CD14-positive monocyte (primary cell): ENCODE results near the gene FSCN2. TPM values are rescaled to one million over a fixed set of nuclear protein-coding genes. Genes with fewer than 3 reads are reported as not detected.

Source experiments
- DNase-seq, 3 donors: peaks; one replicate each; pipeline ENCODE4 v3.0.0-alpha.2; 2011 to 2022
- H2AFZ ChIP-seq: 2 replicates; pipeline ENCODE4 v1.6.0; 2012; ENCODE audit warnings: mild to moderate bottlenecking, low read depth, low read length, inconsistent platforms; ENCODE audit not compliant: insufficient read depth, poor library complexity, severe bottlenecking
- H3K27ac ChIP-seq, 2 donors: 1 replicate in 1 of 2; 2 replicates in 1 of 2; pipeline ENCODE4 v1.5.1; 2012 to 2013; ENCODE audit warnings: low read length in 2 of 2, control low read depth in 1 of 2, inconsistent platforms in 1 of 2, low read depth in 1 of 2, mild to moderate bottlenecking in 1 of 2
- H3K27me3 ChIP-seq, 2 donors: one replicate each; pipeline versions ENCODE4 v1.6.0 to v1.6.1; 2011 to 2013; ENCODE audit warnings: low read length in 2 of 2; ENCODE audit not compliant: control insufficient read depth in 2 of 2, insufficient read depth in 2 of 2
- H3K36me3 ChIP-seq, 2 donors: replicated peaks in 1 of 2; 1 replicate in 1 of 2; 2 replicates in 1 of 2; pipeline versions ENCODE4 v1.5.1 to v1.6.1; 2012 to 2013; ENCODE audit warnings: low read length in 2 of 2, control low read depth in 1 of 2, inconsistent platforms in 1 of 2, mild to moderate bottlenecking in 1 of 2; ENCODE audit not compliant: insufficient read depth in 2 of 2, control insufficient read depth in 1 of 2
- H3K4me1 ChIP-seq, 2 donors: 1 replicate in 1 of 2; 2 replicates in 1 of 2; pipeline versions ENCODE4 v1.5.1 to v1.6.1; 2012 to 2013; ENCODE audit warnings: low read length in 2 of 2, control low read depth in 1 of 2, inconsistent platforms in 1 of 2, mild to moderate bottlenecking in 1 of 2, moderate library complexity in 1 of 2; ENCODE audit not compliant: insufficient read depth in 2 of 2, control insufficient read depth in 1 of 2
- H3K4me2 ChIP-seq: replicated peaks from 2 replicates; pipeline ENCODE3; 2012; ENCODE audit warnings: low read length, moderate library complexity, mild to moderate bottlenecking; ENCODE audit not compliant: poor library complexity, severe bottlenecking; ENCODE audit errors: extremely low read depth
- H3K4me3 ChIP-seq, 3 experiments: fragments of 200-600 bp in 1 of 3; sonication (generic) in 1 of 3; replicated peaks in 1 of 3; 1 replicate in 2 of 3; 2 replicates in 1 of 3; pipeline ENCODE4 v1.5.1; 2011 to 2013; ENCODE audit warnings: low read length in 3 of 3, mild to moderate bottlenecking in 3 of 3, control low read depth in 2 of 3, low read depth in 2 of 3, inconsistent platforms in 1 of 3, moderate library complexity in 1 of 3
- H3K79me2 ChIP-seq: 2 replicates; pipeline ENCODE4 v1.6.0; 2012; ENCODE audit warnings: mild to moderate bottlenecking, control low read depth, inconsistent platforms, low read length, moderate library complexity; ENCODE audit not compliant: insufficient read depth
- H3K9ac ChIP-seq: 2 replicates; pipeline ENCODE4 v1.6.0; 2017; ENCODE audit warnings: low read length, mild to moderate bottlenecking; ENCODE audit not compliant: insufficient read depth, poor library complexity, severe bottlenecking
- H3K9me3 ChIP-seq, 2 donors: replicated peaks in 1 of 2; 1 replicate in 1 of 2; 2 replicates in 1 of 2; pipeline versions ENCODE4 v1.5.1 to v1.6.1; 2012 to 2013; ENCODE audit warnings: low read length in 2 of 2, control low read depth in 1 of 2; ENCODE audit not compliant: control insufficient read depth in 1 of 2, insufficient read depth in 1 of 2
- H4K20me1 ChIP-seq: 2 replicates; pipeline ENCODE4 v1.6.0; 2012; ENCODE audit warnings: mild to moderate bottlenecking, low read length, control low read depth, moderate library complexity; ENCODE audit not compliant: insufficient read depth
- H3K27ac Mint-ChIP-seq, 7 donors: one replicate each; pipeline ENCODE4 v1.8.0; 2020; ENCODE audit warnings: mild to moderate bottlenecking in 7 of 7, mixed read lengths in 7 of 7, moderate library complexity in 6 of 7, inconsistent platforms in 2 of 7
- H3K27me3 Mint-ChIP-seq, 3 donors: one replicate each; pipeline ENCODE4 v1.8.0; 2021 to 2022; ENCODE audit warnings: low read depth in 3 of 3, mild to moderate bottlenecking in 3 of 3, mixed read lengths in 3 of 3, moderate library complexity in 3 of 3, inconsistent platforms in 1 of 3
- H3K36me3 Mint-ChIP-seq, 2 donors: one replicate each; pipeline ENCODE4 v1.8.0; 2020; ENCODE audit warnings: mixed read lengths in 2 of 2, inconsistent platforms in 1 of 2, mild to moderate bottlenecking in 1 of 2
- H3K4me1 Mint-ChIP-seq: one replicate; pipeline ENCODE4 v1.8.0; 2020; ENCODE audit warnings: mild to moderate bottlenecking, mixed read lengths
- H3K4me3 Mint-ChIP-seq, 2 donors: one replicate each; pipeline ENCODE4 v1.8.0; 2020; ENCODE audit warnings: mild to moderate bottlenecking in 2 of 2, mixed read lengths in 2 of 2, moderate library complexity in 1 of 2
- H3K9me3 Mint-ChIP-seq, 7 donors: one replicate each; pipeline ENCODE4 v1.8.0; 2020 to 2022; ENCODE audit warnings: mixed read lengths in 7 of 7, mild to moderate bottlenecking in 6 of 7, moderate library complexity in 6 of 7, inconsistent platforms in 2 of 7
- CTCF ChIP-seq: fragments of 200-600 bp; IDR thresholded peaks from one replicate; pipeline ENCODE4 v1.8.0; 2022; ENCODE audit warnings: antibody characterized with exemption, mild to moderate bottlenecking
- WGBS: methylation state at CpG from one replicate; pipeline ENCODE4 v1.1.5; 2013; ENCODE audit warnings: missing lambda C conversion rate; ENCODE audit not compliant: insufficient coverage; 5-methylcytosine and 5-hydroxymethylcytosine counted together
- intact Hi-C, 2 donors: fragments of 100-400 bp; cut with micrococcal nuclease; formaldehyde crosslinking; loops; one replicate each; pipeline versions ENCODE4 v1.15.0 to v1.15.1; 2023
- polyA plus RNA-seq, 3 donors: library from polyadenylated mRNA; depleted of rRNA in 1 of 3; unstranded in 2 of 3; stranded (reverse) in 1 of 3; fragments of 300-500 nt in 2 of 3; fragments of >200 nt in 1 of 3; fragmentation: Illumina TruSeq in 2 of 3; gene quantifications; 1 replicate in 2 of 3; 2 replicates in 1 of 3; pipeline ENCODE4 v1.2.3, GENCODE V29; 2012 to 2021

The FSCN2 gene
- polyA plus RNA-seq, 3 donors = 0.07 TPM; not detected in 2

GRCh38 chr17:81556863-81557262 lies 28.7 kb downstream of the FSCN2 start:
- Histone ChIP-seq H4K20me1 (peaks cover 37% of the 10 kb centered on the region), H3K9me3 (no peaks in the 10 kb centered on the region), H3K4me2 (no peak overlapping the region), H3K27me3 (no peaks in the 10 kb centered on the region), H3K27ac (peak overlapping the region in 1 of 2 donors; percentile 94), H3K4me3 (no peak overlapping the region), H3K9ac (no peak overlapping the region), H2AFZ (no peak overlapping the region), H3K79me2 (peaks cover 71% of the 10 kb centered on the region), H3K36me3 (peaks cover 27 to 35% of the 10 kb centered on the region in 2 donors), H3K4me1 (peaks cover 57 to 81% of the 10 kb centered on the region in 2 donors)
- Mint-ChIP-seq H3K9me3 (no peaks in the 10 kb centered on the region), H3K27me3 (no peaks in the 10 kb centered on the region), H3K27ac (peak overlapping the region in 1 of 7 donors; percentile 45), H3K4me1 (peaks cover 69% of the 10 kb centered on the region), H3K4me3 (no peak overlapping the region), H3K36me3 (peaks cover 27 to 45% of the 10 kb centered on the region in 2 donors)
- TF ChIP-seq CTCF = no peak
- WGBS = 100% methylated on average over 2 of the region's 6 CpGs
- intact Hi-C loops = loop anchor here in 1 of 2 donors (5.0 kb wide), 1 partner anchor 45 kb away; no protein-coding TSS in a partner anchor
- DNase-seq = no peak

- peak overlapping the region in 4 of 7 donors; percentile 41 to 97 (median 60) for H3K27ac Mint-ChIP-seq
- intact Hi-C loops = loop anchor here in 1 of 2 donors (5.0 kb wide), 1 partner anchor 45 kb away; no protein-coding TSS in a partner anchor
Observed at GRCh38 chr17:81557276-81558114, 29.3 kb downstream of the FSCN2 start.

More at GRCh38 chr17:81557276-81558114, 29.3 kb downstream of the FSCN2 start:
- H3K36me3 Mint-ChIP-seq = peaks cover 29 to 49% of the 10 kb centered on the region in 2 donors
- no peak overlapping the region for H3K9ac ChIP-seq
- peaks cover 27 to 35% of the 10 kb centered on the region in 2 donors for H3K36me3 ChIP-seq
- H3K27me3 ChIP-seq = no peaks in the 10 kb centered on the region
- no peaks in the 10 kb centered on the region for H3K9me3 Mint-ChIP-seq
- no peak overlapping the region for H3K4me2 ChIP-seq
- no peaks in the 10 kb centered on the region for H3K9me3 ChIP-seq
- H3K4me3 ChIP-seq = no peak overlapping the region
- peak overlapping the region in 1 of 2 donors; percentile 94 for H3K27ac ChIP-seq
- H3K4me1 ChIP-seq = peaks cover 64 to 87% of the 10 kb centered on the region in 2 donors
- peaks cover 74% of the 10 kb centered on the region for H3K4me1 Mint-ChIP-seq
- no peak for TF ChIP-seq CTCF
- peaks cover 74% of the 10 kb centered on the region for H3K79me2 ChIP-seq
- H2AFZ ChIP-seq = no peak overlapping the region
- 89% methylated on average over 17 of the region's 21 CpGs for WGBS
- DNase-seq = no peak
- no peaks in the 10 kb centered on the region for H3K27me3 Mint-ChIP-seq
- peaks cover 37% of the 10 kb centered on the region for H4K20me1 ChIP-seq
- no peak overlapping the region for H3K4me3 Mint-ChIP-seq
